Measurements from ENCODE around the gene EAF2.

EAF2 gene

DNA sequence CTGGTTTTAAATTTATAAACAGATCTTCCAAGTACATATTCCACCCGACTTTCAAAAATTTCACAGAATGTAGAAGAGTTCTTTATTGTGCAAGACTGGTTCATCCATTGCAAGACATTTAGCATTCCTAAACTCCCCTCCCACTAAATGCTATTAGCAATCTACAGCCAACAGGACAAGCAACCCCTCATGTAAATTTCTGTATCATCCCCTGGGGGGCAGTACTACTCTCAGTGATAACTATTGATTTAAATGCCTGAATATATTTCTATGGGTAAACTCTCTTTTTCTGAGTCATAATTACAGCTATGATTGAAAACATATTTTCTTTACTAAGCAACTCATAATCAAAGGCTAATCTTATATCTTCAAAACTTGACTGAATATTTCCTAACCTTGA is 48.5 kb downstream of the EAF2 start:
- TF ChIP-seq, protein P1, sequence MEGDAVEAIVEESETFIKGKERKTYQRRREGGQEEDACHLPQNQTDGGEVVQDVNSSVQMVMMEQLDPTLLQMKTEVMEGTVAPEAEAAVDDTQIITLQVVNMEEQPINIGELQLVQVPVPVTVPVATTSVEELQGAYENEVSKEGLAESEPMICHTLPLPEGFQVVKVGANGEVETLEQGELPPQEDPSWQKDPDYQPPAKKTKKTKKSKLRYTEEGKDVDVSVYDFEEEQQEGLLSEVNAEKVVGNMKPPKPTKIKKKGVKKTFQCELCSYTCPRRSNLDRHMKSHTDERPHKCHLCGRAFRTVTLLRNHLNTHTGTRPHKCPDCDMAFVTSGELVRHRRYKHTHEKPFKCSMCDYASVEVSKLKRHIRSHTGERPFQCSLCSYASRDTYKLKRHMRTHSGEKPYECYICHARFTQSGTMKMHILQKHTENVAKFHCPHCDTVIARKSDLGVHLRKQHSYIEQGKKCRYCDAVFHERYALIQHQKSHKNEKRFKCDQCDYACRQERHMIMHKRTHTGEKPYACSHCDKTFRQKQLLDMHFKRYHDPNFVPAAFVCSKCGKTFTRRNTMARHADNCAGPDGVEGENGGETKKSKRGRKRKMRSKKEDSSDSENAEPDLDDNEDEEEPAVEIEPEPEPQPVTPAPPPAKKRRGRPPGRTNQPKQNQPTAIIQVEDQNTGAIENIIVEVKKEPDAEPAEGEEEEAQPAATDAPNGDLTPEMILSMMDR (conservative IDR thresholded peaks at IDR 0.05; ENCODE audit: low read depth, low read length) = peak; percentile 40
- no peak overlapping the region for H3K4me3 ChIP-seq (ENCODE audit: low read length)
- DNase-seq (ENCODE audit: low read depth) = no peak

DNA sequence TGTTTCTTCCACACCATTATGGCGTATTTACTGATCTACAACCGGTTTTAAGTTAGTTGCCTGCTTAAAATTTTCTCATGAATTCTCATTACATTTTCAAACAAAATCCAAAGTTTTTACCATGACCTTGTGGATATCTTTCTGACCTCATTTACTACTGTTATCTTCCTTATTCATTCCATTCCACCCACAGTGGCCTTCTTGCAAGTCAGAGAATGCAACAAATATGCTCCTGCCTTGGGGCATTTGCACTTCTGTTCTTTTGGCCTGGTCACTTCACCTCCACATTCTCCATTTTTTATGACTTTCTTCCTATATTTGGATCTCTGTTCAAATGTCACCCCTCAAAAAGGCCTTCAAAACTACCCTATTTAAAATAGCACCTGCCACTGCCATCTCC is 50.4 kb downstream of the EAF2 start:
- TF ChIP-seq, protein P1 (conservative IDR thresholded peaks at IDR 0.05; ENCODE audit: low read depth, low read length) = no peak
- H3K4me3 ChIP-seq (ENCODE audit: low read length) = no peak overlapping the region
- no peak for DNase-seq (ENCODE audit: low read depth)

- H3K4me3 ChIP-seq (ENCODE audit: low read length) = no peak within 1 kb of the TSS
- TF ChIP-seq, protein P1 (conservative IDR thresholded peaks at IDR 0.05; ENCODE audit: low read depth, low read length) = no peak
- DNase-seq (ENCODE audit: low read depth) = peak; percentile 9
These were observed 59.4 kb downstream of the EAF2 start, which contains the start of gene SLC15A2 for GRCh38 chr3:121894301-121894990. TSS of gene SLC15A2 (plus strand) at chr3:121894401. CDS start at chr3:121894477, 76 bp downstream.

GRCh38 chr3:121895121-121895520 is 60.1 kb downstream of the EAF2 start:
- DNase-seq (ENCODE audit: low read depth) = no peak
- TF ChIP-seq, protein P1 (conservative IDR thresholded peaks at IDR 0.05; ENCODE audit: low read depth, low read length) = no peak

GRCh38 chr3:121895736-121896135 is 60.7 kb downstream of the EAF2 start:
- TF ChIP-seq, protein P1 (conservative IDR thresholded peaks at IDR 0.05; ENCODE audit: low read depth, low read length) = no peak
- DNase-seq (ENCODE audit: low read depth) = no peak
- no peak overlapping the region for H3K4me3 ChIP-seq (ENCODE audit: low read length)

More at GRCh38 chr3:121895121-121895520, 60.1 kb downstream of the EAF2 start:
- no peak overlapping the region for H3K4me3 ChIP-seq (ENCODE audit: low read length)

- TF ChIP-seq, protein P1 (conservative IDR thresholded peaks at IDR 0.05; ENCODE audit: low read depth, low read length) = no peak
- no peak overlapping the region for H3K4me3 ChIP-seq (ENCODE audit: low read length)
- no peak for DNase-seq (ENCODE audit: low read depth)
These were observed 61.8 kb downstream of the EAF2 start for GRCh38 chr3:121896823-121897222.

- DNase-seq (ENCODE audit: low read depth) = no peak
- H3K4me3 ChIP-seq (ENCODE audit: low read length) = no peak overlapping the region
- TF ChIP-seq, protein P1 (conservative IDR thresholded peaks at IDR 0.05; ENCODE audit: low read depth, low read length) = no peak
These were observed 62.3 kb downstream of the EAF2 start for GRCh38 chr3:121897296-121897695.
